ENCODE measurements around the gene NHP2.
A peak's percentile ranks its signal among the peaks of the same experiment; 100 is the strongest.
"Not testable (repeated sequence)": the region's sequence is repeated elsewhere in the genome, so short reads cannot be mapped to it uniquely, and the experiment has no call there.

NHP2 gene

DNA sequence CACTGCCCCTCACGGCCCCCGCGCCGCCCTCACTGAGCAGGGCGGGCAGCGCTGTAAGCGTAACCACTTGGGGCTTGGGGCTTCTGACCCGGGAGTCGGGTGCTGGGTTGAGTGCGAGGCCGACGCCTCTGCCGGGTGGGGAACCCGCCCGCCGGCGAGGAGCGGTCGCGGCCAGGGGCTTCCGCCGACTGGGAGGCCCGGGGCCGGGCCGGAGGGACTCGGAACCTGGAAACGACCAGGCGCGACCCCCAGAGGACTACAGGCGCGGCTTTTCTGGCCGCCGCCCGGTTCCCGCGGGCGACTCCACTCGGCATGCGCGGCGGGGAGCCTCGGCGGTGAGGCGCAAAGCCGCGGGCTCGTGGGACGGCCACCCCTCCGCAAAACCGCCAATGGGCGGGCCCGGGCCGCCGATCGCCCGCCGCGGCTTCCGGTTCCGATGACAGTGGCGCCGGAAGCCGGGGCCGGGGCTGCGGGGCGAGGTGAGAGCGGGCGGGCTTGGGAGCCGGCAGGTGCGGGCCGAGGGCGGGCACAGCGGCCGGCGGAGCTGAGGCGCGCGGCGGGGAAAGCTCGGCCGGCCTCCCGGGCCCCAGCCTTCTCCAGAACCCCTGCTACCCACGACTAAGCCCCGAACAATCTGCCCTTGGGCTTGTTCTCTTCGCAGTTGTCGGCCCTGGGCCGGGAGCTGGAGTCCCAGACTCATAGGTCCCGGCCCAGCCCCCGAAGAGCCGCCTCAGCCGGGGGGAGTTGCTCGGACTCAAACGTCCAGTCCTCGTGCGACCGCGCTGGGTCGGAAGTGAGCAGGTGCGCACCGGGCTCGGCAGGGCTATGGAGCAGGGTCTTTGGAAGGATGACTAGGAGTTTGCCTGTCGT is 22.9 kb downstream of the NHP2 start, which contains the start of gene RMND5B:
TSS of gene RMND5B (plus strand) at position 439 of the 870 bp plus-strand sequence. CDS start 7,106 bp downstream, outside the sequence.
- peak; percentile 82 for DNase-seq (ENCODE audit: low spot score)

GRCh38 chr5:178130234-178130575 is 23.5 kb downstream of the NHP2 start:
- not testable (repeated sequence) for DNase-seq (ENCODE audit: low spot score)

DNA sequence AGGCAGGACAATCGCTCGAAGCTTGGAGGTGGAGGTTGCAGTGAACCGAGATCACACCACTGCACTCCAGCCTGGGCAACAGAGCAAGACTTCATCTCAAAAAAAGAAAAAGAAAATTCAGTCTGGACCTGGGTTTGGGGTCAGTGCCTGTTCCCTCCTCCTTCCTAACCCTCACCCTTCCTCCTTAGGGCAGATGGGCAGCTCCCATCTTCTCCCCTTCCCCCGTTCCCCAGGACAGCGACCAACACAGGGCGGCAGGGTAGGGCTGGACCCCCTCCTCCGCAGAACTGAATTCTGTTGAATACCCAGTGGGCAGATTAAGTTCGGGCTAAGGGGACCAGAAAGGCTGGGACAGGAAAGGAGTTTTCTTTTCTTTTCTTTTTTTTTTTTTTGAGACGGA is 24.4 kb downstream of the NHP2 start:
- no peak for DNase-seq (ENCODE audit: low spot score)

- DNase-seq (ENCODE audit: low spot score) = not testable (repeated sequence)
Measured at GRCh38 chr5:178127300-178128009, 26.2 kb downstream of the NHP2 start.

- DNase-seq (ENCODE audit: low spot score) = no peak
Measured at GRCh38 chr5:178126556-178126955, 27.1 kb downstream of the NHP2 start.

- no peak for DNase-seq (ENCODE audit: low spot score)
Measured at GRCh38 chr5:178125253-178125906, 28.3 kb downstream of the NHP2 start.

- DNase-seq (ENCODE audit: low spot score) = no peak
Measured at GRCh38 chr5:178123966-178124925, 29.4 kb downstream of the NHP2 start.

DNA sequence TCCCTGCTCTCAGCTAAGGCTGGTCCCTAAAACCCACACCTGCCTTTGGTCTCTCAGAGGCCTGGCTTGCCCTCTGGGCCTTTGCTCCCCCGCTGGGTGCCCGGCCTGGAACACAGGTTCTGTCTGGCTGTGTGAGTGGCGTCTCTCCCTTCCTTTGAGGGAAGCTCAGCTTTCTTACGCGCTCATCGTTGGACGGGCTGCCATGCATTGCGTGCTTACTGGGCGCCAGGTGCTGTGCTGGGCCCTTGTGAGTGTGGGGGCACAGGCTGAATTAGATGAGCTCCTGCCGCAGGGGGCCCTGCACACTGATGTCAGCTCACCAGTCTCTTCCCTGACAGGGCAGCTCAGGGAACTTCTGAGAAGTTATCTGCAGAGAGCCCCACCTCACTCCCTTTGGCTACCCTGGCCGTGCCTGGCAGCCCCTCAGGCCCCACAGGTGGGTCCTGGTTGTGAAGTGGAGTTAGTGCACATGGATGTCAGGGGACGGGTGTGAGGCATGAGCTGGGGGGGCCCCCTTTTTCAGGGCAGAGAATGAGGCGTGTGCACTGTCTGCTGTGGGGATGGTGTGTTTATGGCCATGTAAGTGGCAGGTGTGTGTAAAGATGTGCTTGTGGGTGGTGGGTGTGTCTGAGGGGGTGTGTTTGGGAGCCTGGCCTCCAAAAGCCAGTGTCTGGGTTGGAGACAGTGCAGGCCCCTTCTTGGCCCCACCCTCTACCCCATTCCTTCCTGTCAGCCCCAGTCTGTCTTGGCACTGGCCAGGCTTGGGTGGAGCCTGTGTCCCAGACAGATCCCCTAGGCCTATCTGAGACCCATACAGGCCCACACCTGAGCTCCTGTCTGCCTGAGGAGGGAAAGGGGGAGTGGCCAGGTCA is 30.4 kb downstream of the NHP2 start:
- DNase-seq (ENCODE audit: low spot score) = no peak

GRCh38 chr5:178122346-178122745 is 31.3 kb downstream of the NHP2 start:
- DNase-seq (ENCODE audit: low spot score) = no peak

DNA sequence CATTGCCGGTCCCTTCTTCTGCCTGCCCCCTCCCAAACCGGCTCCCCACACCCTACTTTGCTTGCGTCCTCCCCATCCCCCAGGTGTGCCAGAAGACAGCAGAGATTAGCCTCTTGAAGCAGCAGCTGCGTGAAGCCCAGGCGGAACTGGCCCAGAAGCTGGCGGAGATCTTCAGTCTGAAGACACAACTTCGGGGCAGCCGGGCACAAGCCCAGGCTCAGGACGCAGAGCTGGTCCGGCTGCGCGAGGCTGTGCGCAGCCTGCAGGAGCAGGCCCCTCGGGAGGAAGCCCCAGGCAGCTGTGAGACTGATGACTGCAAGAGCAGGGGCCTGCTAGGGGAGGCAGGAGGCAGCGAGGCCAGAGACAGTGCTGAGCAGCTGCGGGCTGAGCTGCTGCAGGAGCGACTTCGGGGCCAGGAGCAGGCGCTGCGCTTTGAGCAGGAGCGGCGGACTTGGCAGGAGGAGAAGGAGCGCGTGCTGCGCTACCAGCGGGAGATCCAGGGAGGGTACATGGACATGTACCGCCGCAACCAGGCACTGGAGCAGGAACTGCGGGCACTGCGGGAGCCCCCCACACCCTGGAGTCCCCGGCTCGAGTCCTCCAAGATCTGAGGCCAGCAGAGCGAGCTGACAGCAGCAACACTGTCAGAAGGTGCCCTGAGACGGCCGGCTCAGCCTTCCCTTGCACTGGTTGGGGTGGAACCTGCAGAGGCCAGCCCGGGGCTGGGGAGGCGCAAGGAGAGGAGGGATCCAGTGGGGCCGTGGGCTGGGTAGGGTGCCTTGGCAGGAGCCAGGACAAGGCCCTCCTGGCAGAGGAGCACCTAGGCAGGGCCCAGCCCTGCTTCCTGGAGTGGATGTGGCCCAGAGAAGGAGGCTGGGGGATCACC is 32.1 kb downstream of the NHP2 start:
- DNase-seq (ENCODE audit: low spot score) = no peak

DNA sequence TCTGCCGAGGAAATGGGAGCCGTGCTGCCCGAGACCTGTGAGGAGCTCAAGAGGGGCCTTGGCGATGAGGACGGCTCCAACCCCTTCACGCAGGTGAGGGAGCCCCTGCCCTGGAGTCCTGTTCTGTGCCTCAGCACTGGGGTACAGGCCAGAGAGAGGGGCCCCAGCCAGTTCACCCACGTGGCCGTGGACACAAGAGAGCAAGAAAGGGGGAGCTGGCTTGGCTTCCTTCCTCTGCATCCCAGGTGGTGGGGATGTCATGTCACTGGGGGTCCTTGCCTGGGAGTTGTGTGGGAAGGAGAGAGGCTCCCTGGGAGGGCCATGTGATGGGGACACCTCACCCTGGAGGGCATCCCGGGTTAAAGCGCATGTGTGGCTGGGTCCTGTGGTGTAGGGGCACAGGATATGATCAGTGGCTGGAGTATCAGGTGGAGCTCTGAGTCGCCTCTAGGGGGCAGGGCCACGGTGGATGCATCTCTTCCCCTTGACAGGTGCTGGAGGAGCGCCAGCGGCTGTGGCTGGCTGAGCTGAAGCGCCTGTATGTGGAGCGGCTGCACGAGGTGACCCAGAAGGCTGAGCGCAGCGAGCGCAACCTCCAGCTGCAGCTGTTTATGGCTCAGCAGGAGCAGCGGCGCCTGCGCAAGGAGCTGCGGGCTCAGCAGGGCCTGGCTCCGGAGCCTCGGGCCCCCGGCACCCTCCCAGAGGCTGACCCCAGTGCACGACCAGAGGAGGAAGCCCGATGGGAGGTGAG is 32.9 kb downstream of the NHP2 start:
- DNase-seq (ENCODE audit: low spot score) = peak; percentile 77

DNA sequence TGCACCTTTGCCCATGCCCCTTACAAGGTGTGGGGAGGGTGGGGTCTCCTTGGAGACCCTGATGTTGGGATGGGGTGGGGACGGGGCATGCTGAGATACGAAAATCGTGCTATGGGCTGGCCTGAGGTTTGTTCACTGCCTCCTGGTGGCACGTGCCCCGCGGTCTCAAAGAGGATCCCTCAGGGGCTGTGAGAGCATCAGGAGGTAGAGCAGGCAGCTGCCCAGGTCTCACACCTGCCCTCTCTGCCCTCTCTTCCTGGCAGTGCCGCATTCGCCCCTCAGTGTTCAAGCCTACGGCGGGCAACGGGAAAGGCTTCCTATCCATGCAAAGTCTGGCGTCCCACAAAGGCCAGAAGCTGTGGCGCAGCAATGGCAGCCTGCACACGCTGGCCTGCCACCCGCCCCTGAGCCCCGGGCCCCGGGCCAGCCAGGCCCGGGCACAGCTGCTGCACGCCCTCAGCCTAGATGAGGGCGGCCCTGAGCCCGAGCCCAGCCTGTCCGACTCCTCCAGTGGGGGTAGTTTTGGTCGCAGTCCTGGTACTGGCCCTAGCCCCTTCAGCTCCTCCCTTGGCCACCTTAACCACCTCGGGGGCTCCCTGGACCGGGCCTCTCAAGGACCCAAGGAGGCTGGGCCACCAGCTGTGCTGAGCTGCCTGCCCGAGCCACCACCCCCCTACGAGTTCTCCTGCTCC is 33.6 kb downstream of the NHP2 start:
- DNase-seq (ENCODE audit: low spot score) = no peak

DNA sequence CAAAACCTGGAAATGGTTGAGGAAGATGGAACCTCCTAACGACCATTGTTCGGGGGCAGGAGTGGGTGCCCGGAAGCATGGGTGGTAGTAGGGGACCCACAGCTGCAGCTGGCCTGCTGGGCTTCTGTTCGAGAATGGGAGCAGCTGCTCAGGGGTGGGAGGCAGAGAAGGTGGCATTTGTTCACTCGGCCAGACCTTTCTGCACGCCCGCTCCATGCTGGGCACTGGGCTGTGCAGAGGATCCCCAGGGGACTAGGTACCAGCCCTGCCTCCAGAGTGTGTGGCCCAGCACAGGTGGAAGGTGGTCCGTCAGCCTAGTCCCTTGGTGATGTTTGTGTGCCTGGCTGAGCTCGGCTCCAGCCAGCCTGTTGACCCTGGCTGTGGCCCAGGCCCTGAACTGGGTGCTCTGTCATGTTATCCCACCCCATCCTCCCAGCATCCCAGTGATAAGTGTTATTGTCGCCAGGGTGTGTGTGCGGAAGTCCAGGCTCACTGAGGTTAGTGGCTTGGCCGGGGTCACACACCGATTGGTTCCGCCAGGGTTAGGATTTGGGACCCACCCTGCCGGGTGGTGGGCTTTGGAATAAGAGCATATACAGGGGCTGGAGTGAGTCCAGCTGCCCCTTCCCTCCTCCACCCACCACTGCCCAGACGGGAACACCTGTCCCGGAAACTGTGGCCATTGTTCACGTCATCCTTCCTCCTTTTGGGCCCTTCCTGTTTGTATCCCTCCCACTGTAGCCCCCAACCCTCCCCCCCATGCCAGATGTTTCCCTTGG is 35.6 kb downstream of the NHP2 start:
- no peak for DNase-seq (ENCODE audit: low spot score)

- peak; percentile 37 for DNase-seq (ENCODE audit: low spot score)
Measured at GRCh38 chr5:178116143-178116885, 37.4 kb downstream of the NHP2 start.

- no peak for DNase-seq (ENCODE audit: low spot score)
Measured at GRCh38 chr5:178115814-178116142, 37.9 kb downstream of the NHP2 start.

DNA sequence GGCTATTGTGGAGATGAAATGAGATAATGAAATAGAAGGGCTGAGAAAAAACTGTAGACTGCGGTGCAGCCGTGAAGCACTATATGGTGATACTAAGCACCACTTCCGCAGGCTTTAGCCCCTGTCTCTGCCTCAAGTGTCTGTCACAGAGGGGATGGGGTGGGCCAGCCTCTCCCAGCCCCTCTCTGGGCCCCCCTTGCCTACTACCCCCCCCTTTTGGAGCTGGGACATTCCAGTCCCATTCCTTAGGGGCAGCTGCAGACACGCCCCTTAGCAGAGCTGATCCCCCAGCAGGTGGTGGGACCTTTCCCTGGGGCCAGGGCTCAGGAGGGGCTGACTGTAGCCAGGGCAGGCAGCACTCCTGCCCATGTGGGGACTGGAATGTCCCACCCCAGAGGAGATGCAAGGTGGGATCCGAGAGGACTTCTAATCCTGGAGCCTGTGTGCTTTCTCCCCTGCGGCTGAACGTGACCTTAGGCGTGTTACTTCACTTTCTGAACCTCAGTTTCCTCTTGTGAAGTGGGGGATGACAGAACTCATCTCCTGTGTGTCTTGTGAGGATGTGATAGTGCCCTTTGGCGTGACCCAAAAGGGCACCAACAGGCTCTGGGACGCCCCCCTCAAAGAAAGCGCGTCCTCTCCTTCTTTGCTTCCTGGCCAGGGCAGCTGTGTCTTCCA is 38.4 kb downstream of the NHP2 start:
- DNase-seq (ENCODE audit: low spot score) = no peak

Measured in SW480 (cell line).